Kidney (tissue), 14 donors: ENCODE results near the gene GAS7. TPM values are rescaled to one million over a fixed set of nuclear protein-coding genes. Genes with fewer than 3 reads are reported as not detected.

ENCODE experiments used
- DNase-seq, 5 donors: peaks; one replicate each; pipeline ENCODE4 v3.0.0-alpha.2; 2013 to 2020
- FAIRE-seq: peaks from 2 replicates; lab custom pipeline; 2012; peaks lifted over from hg19 to GRCh38; lab: Jason Lieb, UNC
- H3K27ac ChIP-seq, 2 donors: one replicate each; pipeline ENCODE4 v1.7.0; 2013; ENCODE audit warnings: low read depth in 2 of 2, low read length in 2 of 2, inconsistent platforms in 1 of 2
- H3K27me3 ChIP-seq: one replicate; pipeline ENCODE4 v1.7.1; 2013; ENCODE audit warnings: low read length, inconsistent platforms; ENCODE audit not compliant: control insufficient read depth, insufficient read depth
- H3K36me3 ChIP-seq, 3 donors: one replicate each; pipeline versions ENCODE4 v1.7.0 to v1.7.1; 2013; ENCODE audit warnings: low read length in 3 of 3, control low read depth in 1 of 3, inconsistent platforms in 1 of 3; ENCODE audit not compliant: insufficient read depth in 3 of 3, control insufficient read depth in 2 of 3
- H3K4me1 ChIP-seq, 3 donors: one replicate each; pipeline versions ENCODE4 v1.7.0 to v1.7.1; 2013; ENCODE audit warnings: low read length in 3 of 3, inconsistent platforms in 1 of 3, low read depth in 1 of 3; ENCODE audit not compliant: control insufficient read depth in 2 of 3, insufficient read depth in 2 of 3
- H3K4me3 ChIP-seq, 3 donors: one replicate each; pipeline versions ENCODE4 v1.7.0 to v1.8.1; 2013; ENCODE audit warnings: low read length in 3 of 3, control low read depth in 1 of 3, inconsistent platforms in 1 of 3
- H3K9ac ChIP-seq, 3 donors: one replicate each; pipeline versions ENCODE4 v1.7.0 to v1.7.1; 2013; ENCODE audit warnings: low read length in 3 of 3, control low read depth in 1 of 3, inconsistent platforms in 1 of 3
- H3K9me3 ChIP-seq, 3 donors: one replicate each; pipeline versions ENCODE4 v1.7.0 to v1.7.1; 2013; ENCODE audit warnings: low read length in 3 of 3, control low read depth in 1 of 3, inconsistent platforms in 1 of 3; ENCODE audit not compliant: control insufficient read depth in 2 of 3, insufficient read depth in 1 of 3
- CTCF ChIP-seq: IDR thresholded peaks from 3 replicates; pipeline ENCODE4 v1.5.1; 2012; ENCODE audit warnings: mild to moderate bottlenecking, moderate library complexity, borderline replicate concordance; ENCODE audit not compliant: insufficient read depth; ENCODE audit errors: extremely low read depth
- intact Hi-C: fragments of 100-400 bp; cut with DNase I; formaldehyde crosslinking; loops from one replicate; pipeline ENCODE4 v1.11.1; 2022
- polyA plus RNA-seq: library from polyadenylated mRNA; stranded (reverse); fragments of 350-450 nt; fragmentation: Illumina TruSeq; extraction: RNeasy Lipid Tissue Mini Kit (QIAGEN cat#74804); gene quantifications from one replicate; pipeline ENCODE4 v1.2.3, GENCODE V29; 2014; ENCODE audit warnings: low read depth, low replicate concordance; ENCODE audit not compliant: insufficient read depth
- total RNA-seq: library from RNA; stranded (reverse); fragmentation: NEBNext Ultra II Directional; extraction: Animal tissue kit (Norgen Biotek cat#: 25700); gene quantifications from one replicate; pipeline ENCODE4 v1.2.1, GENCODE V29; 2021
- donor health status: control.
- donor health status: control.
- donor health status: control.
- donor health status: control.
- donor health status: control.
- donor health status: DM: yes; HTN: yes; CAD: no.
- donor health status: Normal renal cell carcinoma (clear cell type).

The GAS7 gene
- total and polyA plus RNA-seq, 2 donors from 2014 or later: 1.1 to 20.5 TPM

DNA sequence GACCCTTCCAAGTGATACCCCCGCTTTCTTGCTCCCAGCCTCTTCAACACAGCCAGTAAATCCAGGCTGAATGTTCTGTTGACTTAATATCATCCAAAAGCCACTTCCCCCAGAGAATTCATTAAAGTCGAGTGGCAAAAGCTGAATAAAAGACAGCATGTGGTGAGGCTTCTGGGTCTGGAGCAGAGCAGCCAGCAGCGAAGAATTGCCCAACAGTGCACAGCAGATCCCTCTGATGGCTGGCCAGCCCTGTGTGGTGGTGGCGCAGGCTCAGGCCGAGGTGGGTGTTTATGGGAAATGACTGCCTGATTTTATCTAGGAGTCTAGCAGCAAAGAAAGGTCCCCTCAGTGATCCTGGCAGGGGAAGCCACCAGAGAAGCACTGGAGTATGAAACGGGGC lies 263.0 kb downstream of the GAS7 start:
- Histone ChIP-seq H3K4me3 (no peak overlapping the region), H3K36me3 (peaks cover 0 to 3% (median 0%) of the 10 kb centered on the region in 3 donors), H3K27ac (no peak overlapping the region), H3K9me3 (peaks cover 0 to 2% (median 0%) of the 10 kb centered on the region in 3 donors), H3K27me3 (no peaks in the 10 kb centered on the region), H3K9ac (no peak overlapping the region), H3K4me1 (no peaks in the 10 kb centered on the region)
- intact Hi-C loops: no loop called here
- DNase-seq (peak in 1 of 5 donors; percentile 49), FAIRE-seq (no peak)
- TF ChIP-seq CTCF: no peak

GRCh38 chr17:9934331-9934730 lies 264.1 kb downstream of the GAS7 start:
- Histone ChIP-seq H3K36me3 (peaks cover 0 to 3% (median 0%) of the 10 kb centered on the region in 3 donors), H3K27me3 (no peaks in the 10 kb centered on the region), H3K9ac (no peak overlapping the region), H3K9me3 (peaks cover 0 to 2% (median 0%) of the 10 kb centered on the region in 3 donors), H3K27ac (no peak overlapping the region), H3K4me1 (no peaks in the 10 kb centered on the region), H3K4me3 (no peak overlapping the region)
- peak in 1 of 5 donors; percentile 45 for DNase-seq
- intact Hi-C loops: no loop called here
- FAIRE-seq: no peak
- no peak for TF ChIP-seq CTCF

DNA sequence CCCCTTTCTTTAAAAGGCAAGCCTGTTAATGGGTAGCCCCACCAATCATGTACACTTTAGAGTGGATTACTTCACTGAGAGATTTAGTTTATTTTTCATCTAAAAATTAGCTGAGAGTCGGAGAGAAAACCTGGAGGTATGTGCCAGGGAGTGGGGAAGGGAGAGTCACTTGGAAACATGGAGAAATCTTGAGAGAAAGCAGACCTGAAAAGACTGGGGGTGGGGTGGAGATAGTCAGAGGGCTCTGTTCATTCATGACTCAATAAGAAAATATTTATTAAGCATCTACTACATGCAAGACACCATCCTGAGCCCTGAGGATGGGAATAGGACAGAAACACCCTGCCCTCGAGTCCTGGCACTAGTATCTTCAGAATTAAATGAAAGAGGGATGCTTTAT lies 265.9 kb downstream of the GAS7 start:
- H3K36me3 ChIP-seq: no peaks in the 10 kb centered on the region
- H3K4me3 ChIP-seq: no peak overlapping the region
- no peaks in the 10 kb centered on the region for H3K4me1 ChIP-seq
- H3K27me3 ChIP-seq: no peaks in the 10 kb centered on the region
- intact Hi-C loops: no loop called here
- H3K9ac ChIP-seq: no peak overlapping the region
- TF ChIP-seq CTCF: no peak
- H3K27ac ChIP-seq: no peak overlapping the region
- no peak for DNase-seq
- no peaks in the 10 kb centered on the region for H3K9me3 ChIP-seq
- no peak for FAIRE-seq

DNA sequence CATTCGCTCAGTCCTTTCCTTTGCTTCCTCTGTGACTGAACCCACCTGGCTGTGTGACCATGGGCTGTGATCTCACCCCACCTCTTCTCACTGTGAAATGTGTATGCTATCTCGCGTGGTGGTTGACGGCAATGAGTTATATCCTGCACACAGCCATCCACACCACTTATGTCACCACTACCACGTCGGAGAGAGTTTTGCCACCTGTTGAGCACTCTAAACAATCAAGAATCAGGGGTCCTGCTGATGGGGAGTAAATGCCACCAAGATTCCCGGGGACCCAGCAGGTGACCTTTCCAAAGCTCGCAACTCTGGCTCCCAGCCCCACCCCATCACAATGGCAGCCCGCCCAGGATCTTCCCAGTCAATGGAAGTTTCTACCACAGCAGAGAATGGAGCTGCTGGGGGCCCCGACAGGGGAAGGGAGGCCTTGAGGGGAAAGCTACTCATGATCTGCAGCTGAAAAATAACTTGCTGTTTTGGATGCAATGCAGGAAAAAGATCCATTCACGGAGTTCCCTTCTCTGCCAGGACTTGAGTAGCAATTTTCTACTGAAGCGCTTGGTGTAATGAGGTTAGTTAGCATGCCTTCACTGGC lies 267.2 kb downstream of the GAS7 start:
- FAIRE-seq: no peak

More for the DNA sequence above, 267.2 kb downstream of the GAS7 start:
- Histone ChIP-seq H3K4me1 (no peaks in the 10 kb centered on the region), H3K27me3 (no peaks in the 10 kb centered on the region), H3K4me3 (no peak overlapping the region), H3K27ac (no peak overlapping the region), H3K9me3 (no peaks in the 10 kb centered on the region), H3K36me3 (no peaks in the 10 kb centered on the region), H3K9ac (no peak overlapping the region)
- intact Hi-C loops: no loop called here
- TF ChIP-seq CTCF: no peak
- DNase-seq: no peak
